GM21367 (cell line): ENCODE data around the gene ZDHHC11.
"Not testable (repeated sequence)": the region's sequence is repeated elsewhere in the genome, so short reads cannot be mapped to it uniquely, and the experiment has no call there.

Source experiments
- ATAC-seq: cut with Tn5 transposase; IDR thresholded peaks from one replicate; pipeline ENCODE4 v1.9.1; 2021; ENCODE audit not compliant: unreplicated experiment

Gene ZDHHC11

GRCh38 chr5:860506-861150, 9.8 kb upstream of the ZDHHC11 start:
- no peak for ATAC-seq

GRCh38 chr5:859798-860296, 9.1 kb upstream of the ZDHHC11 start:
- ATAC-seq, result no peak

- no peak for ATAC-seq
These were observed 8.6 kb upstream of the ZDHHC11 start for GRCh38 chr5:859391-859790.

GRCh38 chr5:858726-859125, 7.9 kb upstream of the ZDHHC11 start:
- no peak for ATAC-seq

GRCh38 chr5:856531-857425, 6.0 kb upstream of the ZDHHC11 start:
- ATAC-seq, result no peak

- ATAC-seq, result no peak
These were observed 5.2 kb upstream of the ZDHHC11 start for GRCh38 chr5:855771-856530.

- ATAC-seq, result no peak
These were observed 4.4 kb upstream of the ZDHHC11 start for GRCh38 chr5:854966-855743.

GRCh38 chr5:854217-854616, 3.4 kb upstream of the ZDHHC11 start:
- no peak for ATAC-seq

GRCh38 chr5:853416-854090, 2.8 kb upstream of the ZDHHC11 start:
- ATAC-seq, result not testable (repeated sequence)

GRCh38 chr5:852431-853401, 1.9 kb upstream of the ZDHHC11 start:
- no peak for ATAC-seq

- no peak for ATAC-seq
These were observed 1.2 kb upstream of the ZDHHC11 start for GRCh38 chr5:852018-852417.

GRCh38 chr5:851553-851952, 767 bp upstream of the ZDHHC11 start:
- no peak for ATAC-seq

- ATAC-seq, result no peak
These were observed 290 bp upstream of the ZDHHC11 start for GRCh38 chr5:851076-851475.

GRCh38 chr5:849651-850301, 1.0 kb downstream of the ZDHHC11 start:
- ATAC-seq, result no peak

- no peak for ATAC-seq
These were observed 2.1 kb downstream of the ZDHHC11 start for GRCh38 chr5:848671-849111.

- not testable (repeated sequence) for ATAC-seq
These were observed 3.0 kb downstream of the ZDHHC11 start for GRCh38 chr5:847736-848135.

GRCh38 chr5:847212-847611, 3.6 kb downstream of the ZDHHC11 start:
- not testable (repeated sequence) for ATAC-seq

- not testable (repeated sequence) for ATAC-seq
These were observed 4.1 kb downstream of the ZDHHC11 start for GRCh38 chr5:846602-847091.
